ENCODE measurements around the gene GLCE.
"Not testable (repeated sequence)": the region's sequence is repeated elsewhere in the genome, so short reads cannot be mapped to it uniquely, and the experiment has no call there.

Gene GLCE

GRCh38 chr15:69138963-69139362 lies 21.5 kb upstream of the GLCE start:
- DNase-seq, result no peak

- DNase-seq, result peak; percentile 99
These were observed 20.1 kb upstream of the GLCE start for GRCh38 chr15:69140306-69140705.

- DNase-seq, result no peak
These were observed 19.1 kb upstream of the GLCE start for GRCh38 chr15:69141286-69141701.

DNA sequence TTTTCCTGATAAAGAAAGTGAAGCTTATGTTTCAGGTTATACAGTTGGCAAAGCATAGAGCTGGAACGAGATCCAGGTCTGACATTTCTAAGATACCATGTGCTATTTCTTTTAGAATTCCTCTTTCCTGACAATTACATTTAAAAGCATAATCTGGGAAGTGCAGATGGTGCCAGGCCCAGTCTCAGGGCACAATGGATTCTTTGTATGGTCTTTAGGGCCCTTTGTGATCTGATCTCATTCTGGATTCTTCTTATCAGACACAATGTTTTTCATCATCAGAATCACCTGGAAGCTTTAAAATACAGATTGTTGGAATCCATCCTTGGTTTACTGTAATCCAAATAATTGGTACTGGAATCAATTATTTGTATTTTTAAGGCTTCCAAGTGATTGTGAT lies 18.6 kb upstream of the GLCE start:
- DNase-seq, result no peak

DNA sequence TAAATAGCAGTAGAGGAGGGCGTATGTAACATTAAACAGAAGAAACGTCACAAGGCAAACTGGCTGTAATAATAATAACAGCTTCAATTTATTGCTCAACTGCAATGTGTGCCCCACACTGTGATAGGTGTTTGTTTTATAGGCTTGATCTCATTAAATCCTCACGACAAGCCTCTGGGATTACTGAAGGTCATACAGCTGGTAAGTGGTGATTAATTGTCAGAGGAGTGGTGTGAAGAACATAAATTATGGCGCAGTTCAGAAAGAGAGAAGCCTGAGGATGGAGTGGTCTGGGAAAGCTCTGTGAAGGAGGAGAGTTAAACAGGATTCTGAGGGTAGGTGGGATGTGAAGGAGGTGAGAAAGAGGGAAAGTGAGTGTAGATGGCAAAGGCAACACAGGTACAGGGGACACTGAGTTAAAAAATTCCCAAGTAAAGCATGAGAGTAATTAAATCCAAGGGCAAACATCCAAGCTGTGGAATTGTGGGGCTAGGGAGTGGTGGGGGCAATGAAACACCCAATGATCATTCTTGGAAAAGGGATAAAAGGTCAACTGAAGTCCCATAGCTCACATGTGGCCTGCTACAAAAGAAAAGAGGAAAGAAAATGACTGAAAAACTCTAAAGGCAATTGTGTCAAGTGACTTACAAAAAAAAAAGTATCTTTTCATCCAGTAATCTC lies 16.5 kb upstream of the GLCE start:
- peak; percentile 24 for DNase-seq

DNA sequence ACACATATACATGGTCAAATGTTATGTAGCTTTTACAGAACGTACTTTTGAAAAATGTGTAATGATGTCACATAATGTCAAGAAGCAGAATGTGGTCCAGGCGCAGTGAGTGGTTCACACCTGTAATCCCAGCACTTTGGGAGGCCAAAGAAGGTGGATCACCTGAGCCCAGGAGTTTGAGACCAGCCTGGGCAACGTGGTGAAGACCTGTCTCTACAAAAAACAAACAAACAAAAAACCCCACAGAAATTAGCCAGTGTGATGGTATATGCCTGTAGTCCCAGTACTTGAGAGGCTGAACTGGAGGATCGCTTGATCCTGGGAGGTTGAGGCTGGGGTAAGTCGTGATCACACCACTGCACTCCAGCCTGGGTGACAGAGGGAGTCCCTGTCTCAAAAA lies 15.9 kb upstream of the GLCE start:
- no peak for DNase-seq

- DNase-seq, result no peak
These were observed 15.2 kb upstream of the GLCE start for GRCh38 chr15:69145149-69145693.

DNA sequence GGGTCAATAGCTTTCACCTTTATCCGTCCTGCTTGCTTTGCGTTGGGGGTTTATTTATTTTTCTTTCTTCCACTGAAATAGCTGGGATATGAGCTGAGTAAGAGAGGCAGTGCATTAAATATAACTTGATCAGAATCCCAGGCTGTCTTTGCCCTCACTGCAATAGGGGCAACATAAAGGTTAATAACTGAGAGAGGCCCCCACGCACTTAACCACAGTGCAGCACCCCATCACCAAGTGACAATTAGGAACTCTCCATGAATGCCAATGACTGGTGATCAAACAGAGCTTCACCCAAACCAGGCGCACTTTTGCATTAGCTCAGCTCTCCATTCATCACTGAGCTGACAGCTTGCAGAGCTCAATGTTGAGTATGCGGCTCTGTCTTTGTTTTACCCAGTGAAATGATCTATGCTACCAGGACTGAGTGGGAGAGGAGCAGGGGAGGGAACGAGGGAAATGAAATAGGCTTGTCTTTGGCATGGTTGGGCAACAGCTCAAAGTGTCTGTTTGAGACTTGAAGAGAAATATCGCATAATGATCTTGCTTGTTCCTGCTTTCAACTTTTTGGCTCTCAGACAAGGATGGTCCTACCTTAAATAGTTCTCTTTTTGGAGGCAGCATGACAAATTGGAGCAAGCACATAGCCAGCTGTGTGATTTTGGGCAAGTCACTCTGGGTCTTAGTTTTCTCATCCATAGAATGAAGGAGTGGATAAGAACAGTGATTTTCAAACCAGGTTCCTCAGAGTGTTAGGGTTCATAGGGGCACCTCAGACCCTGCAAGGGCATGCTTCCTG lies 14.5 kb upstream of the GLCE start:
- DNase-seq, result peak; percentile 31

DNA sequence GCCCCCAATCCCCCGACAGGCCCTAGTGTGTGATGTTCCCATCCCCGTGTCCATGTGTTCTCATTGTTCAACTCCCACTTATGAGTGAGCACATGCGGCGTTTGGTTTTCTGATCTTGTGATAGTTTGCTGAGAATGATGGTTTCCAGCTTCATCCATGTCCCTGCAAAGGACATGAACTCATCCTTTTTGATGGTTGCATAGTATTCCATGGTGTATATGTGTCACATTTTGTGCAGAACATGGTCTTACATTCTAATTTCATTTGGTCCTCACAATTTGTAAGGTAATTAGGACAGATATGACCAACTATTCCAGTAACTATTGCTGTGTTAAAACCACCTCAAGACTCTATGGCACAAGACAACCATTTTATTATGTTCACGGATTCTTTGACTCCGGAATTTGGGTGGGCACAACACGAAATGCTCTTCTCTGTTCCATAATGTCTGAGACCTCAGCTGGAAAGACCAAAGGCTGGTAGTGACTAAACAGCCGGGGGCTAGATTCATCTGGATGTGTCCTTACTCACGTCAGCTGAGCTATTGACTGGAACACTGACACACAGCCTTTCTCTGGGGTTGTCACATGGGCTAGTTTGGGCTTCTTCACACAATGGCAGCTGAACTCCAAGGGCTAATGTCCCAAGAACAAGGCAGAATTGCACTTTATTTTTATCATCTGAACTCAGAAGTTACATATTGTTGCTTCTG lies 13.6 kb upstream of the GLCE start:
- no peak for DNase-seq

DNA sequence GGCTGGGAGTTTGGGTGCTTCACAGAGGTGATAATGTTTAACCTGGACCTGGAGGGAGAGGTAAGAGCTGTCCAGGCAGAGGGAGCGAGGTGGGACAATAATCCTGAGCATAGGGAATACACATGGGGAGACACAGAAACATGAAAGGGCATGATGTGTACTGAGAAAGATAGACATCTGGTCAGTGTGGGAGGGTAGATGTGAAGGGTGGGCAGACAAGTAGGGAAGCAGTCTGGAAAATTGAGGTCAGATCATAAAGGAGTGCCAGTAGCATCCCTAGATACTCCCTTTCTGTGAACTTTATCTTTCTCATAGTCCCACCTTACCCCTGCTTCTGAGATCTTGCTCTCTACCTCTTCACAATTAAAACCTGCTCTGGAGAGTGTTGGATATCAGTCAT lies 12.0 kb upstream of the GLCE start:
- DNase-seq, result no peak

GRCh38 chr15:69149163-69149562 lies 11.3 kb upstream of the GLCE start:
- peak; percentile 19 for DNase-seq

DNA sequence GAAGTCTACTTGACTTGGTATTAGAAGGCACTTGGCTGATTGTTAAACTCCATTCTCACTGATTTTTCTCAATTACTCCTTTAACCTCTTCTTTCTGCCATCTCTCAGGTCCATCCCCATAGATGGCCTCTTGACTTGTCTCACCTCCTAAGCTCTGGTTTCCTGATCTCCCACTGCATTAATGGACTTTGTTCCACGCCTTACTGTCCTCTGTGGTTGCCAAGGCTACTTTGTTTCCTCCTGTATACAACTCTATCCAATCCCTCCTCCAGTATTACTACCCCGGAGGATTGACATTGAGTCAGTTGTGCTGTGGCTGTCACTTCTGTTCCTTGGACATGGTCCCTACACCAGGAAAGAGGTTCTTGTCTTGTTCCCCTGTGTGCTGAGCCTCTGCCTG lies 10.6 kb upstream of the GLCE start:
- no peak for DNase-seq

DNA sequence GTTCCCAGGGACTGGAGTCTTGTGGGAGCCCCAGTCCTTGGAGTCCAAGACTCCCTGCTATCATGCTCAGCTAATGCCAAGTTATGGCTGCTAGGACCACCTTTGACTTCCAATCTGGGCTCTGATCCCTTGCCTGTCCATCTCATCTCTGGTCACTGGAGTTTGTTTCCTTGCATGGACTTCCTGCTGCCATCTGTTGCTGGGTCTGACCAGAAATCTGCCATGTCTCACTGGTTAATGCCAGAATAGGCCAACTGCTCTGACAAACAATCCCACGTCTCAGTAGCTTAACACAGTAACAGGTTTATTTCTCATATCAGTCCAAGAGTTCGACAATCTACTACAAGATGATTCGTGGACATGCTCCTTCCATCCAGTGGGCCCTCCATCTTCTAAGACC lies 10.1 kb upstream of the GLCE start:
- DNase-seq, result no peak

DNA sequence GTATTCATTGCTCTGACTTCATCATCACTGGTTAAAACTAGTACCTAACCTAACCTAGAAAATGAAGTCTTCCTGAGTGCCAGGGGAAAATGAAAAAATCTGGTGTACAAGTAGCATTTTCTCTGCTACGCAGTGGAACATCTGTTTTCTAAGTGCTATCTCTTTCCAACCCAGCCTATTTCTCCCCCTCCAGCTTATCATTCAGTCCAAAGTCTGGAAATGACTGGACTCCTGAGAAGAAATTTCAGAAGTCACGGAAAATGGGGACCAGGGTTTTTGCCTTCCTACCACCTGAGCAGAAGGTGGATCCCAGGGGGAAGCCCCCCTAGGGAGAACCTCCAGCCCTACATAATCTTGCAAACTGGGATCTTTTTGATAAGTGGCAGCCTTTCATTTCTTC lies 9.6 kb upstream of the GLCE start:
- peak; percentile 36 for DNase-seq

DNA sequence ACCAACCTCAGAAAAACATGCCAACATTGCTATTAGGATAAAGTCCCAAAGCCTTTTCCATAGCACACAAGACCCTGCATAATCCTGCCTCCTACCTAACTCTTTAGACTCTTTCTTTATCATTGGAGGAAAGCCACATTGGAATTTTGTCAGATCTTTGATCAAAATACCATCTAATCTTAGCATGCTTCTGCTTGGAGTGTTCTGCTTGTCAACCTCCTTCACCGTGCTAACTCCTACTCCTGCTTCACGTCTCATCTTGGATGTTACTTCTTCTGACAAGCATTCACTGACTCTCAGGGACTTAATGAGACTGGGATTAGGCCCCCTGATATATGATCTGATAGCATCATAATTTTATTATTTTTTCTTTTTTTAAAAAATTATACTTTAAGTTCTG lies 7.4 kb upstream of the GLCE start:
- DNase-seq, result no peak

GRCh38 chr15:69153587-69153986 lies 6.8 kb upstream of the GLCE start:
- DNase-seq, result not testable (repeated sequence)

DNA sequence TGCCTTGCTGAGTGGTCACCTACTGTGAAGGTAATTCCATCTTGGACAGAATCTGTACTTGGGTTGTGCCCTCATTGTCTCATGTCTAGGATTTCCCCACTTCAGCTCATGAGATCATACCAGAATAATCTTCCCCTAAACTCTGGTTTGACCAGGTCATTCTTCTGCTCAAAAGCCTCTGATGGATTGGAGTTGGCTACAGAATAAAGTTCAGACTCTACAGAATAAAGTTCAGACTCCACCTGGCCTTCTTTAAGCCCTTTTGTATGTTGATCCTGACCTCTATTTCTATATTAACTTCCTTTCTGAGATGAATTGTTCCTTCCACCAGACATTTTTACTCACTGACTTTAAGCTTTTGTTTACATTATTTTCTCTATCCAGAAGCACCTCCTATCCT lies 6.4 kb upstream of the GLCE start:
- no peak for DNase-seq

DNA sequence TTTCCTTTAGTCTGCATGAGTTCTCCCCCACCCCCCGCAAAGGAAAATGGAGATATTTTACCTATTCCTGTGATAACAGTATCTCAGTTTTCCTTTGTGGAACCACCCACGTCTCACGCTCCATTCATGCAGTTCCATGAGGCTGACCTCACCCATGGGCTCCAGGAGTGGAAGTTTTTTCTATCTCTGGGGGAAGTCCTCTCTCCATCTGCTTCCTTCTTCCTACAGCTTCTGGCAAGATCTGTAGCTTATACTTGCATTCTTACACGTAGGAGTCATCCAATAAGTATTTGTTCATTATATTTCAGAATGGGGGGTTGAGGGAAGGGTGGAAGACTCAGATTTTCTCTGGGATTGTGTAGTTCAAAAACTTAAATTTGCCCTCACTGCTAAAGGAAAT lies 5.8 kb upstream of the GLCE start:
- DNase-seq, result no peak

GRCh38 chr15:69156736-69157381 lies 3.6 kb upstream of the GLCE start:
- peak; percentile 99 for DNase-seq

GRCh38 chr15:69158201-69158842 lies 2.1 kb upstream of the GLCE start:
- DNase-seq, result no peak

DNA sequence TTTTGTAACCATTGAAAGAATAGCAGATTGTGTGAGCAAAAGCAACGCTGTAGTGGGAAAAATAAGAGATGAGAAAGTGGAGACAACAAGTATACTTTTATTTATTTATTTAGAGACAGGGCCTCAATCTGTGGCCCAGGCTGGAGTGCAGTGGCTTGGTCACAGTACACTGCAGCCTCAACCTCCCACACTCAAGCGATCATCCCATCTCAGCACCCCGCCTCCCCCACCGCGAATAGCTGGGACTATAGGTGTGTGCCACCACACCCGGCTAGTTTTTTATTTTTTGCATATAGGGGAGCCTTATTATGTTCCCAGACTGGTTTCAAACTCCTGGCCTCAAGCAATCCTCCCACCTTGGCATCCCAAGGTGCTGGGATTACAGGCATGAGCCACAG lies 1.6 kb upstream of the GLCE start:
- no peak for DNase-seq

GRCh38 chr15:69159805-69160140 lies 662 bp upstream of the GLCE start:
- no peak for DNase-seq

All from NCI-H2171 treated with DMSO at 0.1 percent for 48 hours (cell line).